IMR-90 (cell line): ENCODE results near the gene TRABD2A. TPM values are rescaled to one million over a fixed set of nuclear protein-coding genes. Genes with fewer than 3 reads are reported as not detected.
A peak's percentile ranks its signal among the peaks of the same experiment; 100 is the strongest.

ENCODE experiments used
- ATAC-seq: fragments of 200-7000 bp; cut with Tn5 transposase; 2 replicates; pipeline ENCODE4 v1.9.1; 2020; ENCODE audit warnings: low read depth, mild to moderate bottlenecking, moderate library complexity
- BruUV-seq: library from RNA; stranded (reverse); fragments of 400-500 nt; replicated peaks from 2 replicates; lab custom pipeline; 2021; lab: Mats Ljungman, UMichigan
- CTCF ChIA-PET: fragments of 300-600 bp; formaldehyde crosslinking; extraction: SDS; loops from one replicate; lab custom pipeline; 2021; ENCODE audit warnings: antibody characterized with exemption; lab: Yijun Ruan, JAX
- POLR2A ChIA-PET: fragments of 300-600 bp; sonication (Branson Sonifier 250); formaldehyde crosslinking; loops from one replicate; lab custom pipeline; 2022; ENCODE audit warnings: antibody characterized with exemption; ENCODE audit not compliant: unreplicated experiment; lab: Charles Lee
- DNase-seq: peaks from one replicate; pipeline ENCODE4 v3.0.0; 2013
- H2AFZ ChIP-seq: replicated peaks from 2 replicates; pipeline ENCODE3; 2013; ENCODE audit warnings: low read length, mild to moderate bottlenecking; ENCODE audit not compliant: poor library complexity
- H2AK5ac ChIP-seq: 2 replicates; pipeline ENCODE4 v1.6.1; 2013; ENCODE audit warnings: low read depth, low read length, inconsistent platforms
- H2AK9ac ChIP-seq: replicated peaks from 2 replicates; pipeline ENCODE3; 2013; ENCODE audit warnings: mild to moderate bottlenecking, low read depth, low read length, moderate library complexity; ENCODE audit not compliant: poor library complexity
- H2BK120ac ChIP-seq: 2 replicates; pipeline ENCODE4 v1.6.1; 2013; ENCODE audit warnings: low read depth, low read length, inconsistent platforms
- H2BK15ac ChIP-seq: 3 replicates; pipeline ENCODE4 v1.6.1; 2013; ENCODE audit warnings: low read depth, low read length, inconsistent platforms
- H2BK20ac ChIP-seq: 2 replicates; pipeline ENCODE4 v1.6.1; 2013; ENCODE audit warnings: low read depth, mild to moderate bottlenecking, inconsistent platforms, low read length, moderate library complexity
- H2BK5ac ChIP-seq: 2 replicates; pipeline ENCODE4 v1.6.1; 2013; ENCODE audit warnings: mild to moderate bottlenecking, low read depth, low read length, inconsistent platforms; ENCODE audit not compliant: poor library complexity, severe bottlenecking
- H3K14ac ChIP-seq: replicated peaks from 2 replicates; pipeline ENCODE4 v1.6.1; 2013; ENCODE audit warnings: low read depth, low read length, inconsistent platforms
- H3K18ac ChIP-seq: 2 replicates; pipeline ENCODE4 v1.6.1; 2013; ENCODE audit warnings: low read depth, low read length, control low read depth
- H3K23ac ChIP-seq: 2 replicates; pipeline ENCODE4 v1.6.1; 2013; ENCODE audit warnings: low read depth, low read length, inconsistent platforms
- H3K27ac ChIP-seq: 2 replicates; pipeline ENCODE4 v1.5.1; 2013; ENCODE audit warnings: mild to moderate bottlenecking, control low read depth, low read length; ENCODE audit not compliant: insufficient read depth
- H3K27me3 ChIP-seq: 2 replicates; pipeline ENCODE4 v1.6.1; 2013; ENCODE audit warnings: low read length; ENCODE audit not compliant: control insufficient read depth, insufficient read depth
- H3K36me3 ChIP-seq: 2 replicates; pipeline ENCODE4 v1.6.1; 2013; ENCODE audit warnings: low read length, mixed read lengths; ENCODE audit not compliant: control insufficient read depth, insufficient read depth
- H3K4ac ChIP-seq: 2 replicates; pipeline ENCODE4 v1.6.1; 2013; ENCODE audit warnings: low read depth, low read length, inconsistent platforms
- H3K4me1 ChIP-seq: 2 replicates; pipeline ENCODE4 v1.6.1; 2013; ENCODE audit warnings: low read length, mixed read lengths; ENCODE audit not compliant: control insufficient read depth, insufficient read depth
- H3K4me2 ChIP-seq: 2 replicates; pipeline ENCODE4 v1.6.1; 2013; ENCODE audit warnings: low read depth, mild to moderate bottlenecking, control low read depth, low read length, moderate library complexity
- H3K4me3 ChIP-seq: 2 replicates; pipeline ENCODE4 v1.5.1; 2013; ENCODE audit warnings: low read depth, mild to moderate bottlenecking, control low read depth, low read length, moderate library complexity; ENCODE audit not compliant: insufficient read depth
- H3K56ac ChIP-seq: 2 replicates; pipeline ENCODE4 v1.6.1; 2013; ENCODE audit warnings: low read length, inconsistent platforms; ENCODE audit not compliant: insufficient read depth; ENCODE audit errors: extremely low read depth
- H3K79me1 ChIP-seq, 2 experiments: 2 replicates each; pipeline ENCODE4 v1.6.1; 2013; ENCODE audit warnings: low read length in 2 of 2, inconsistent platforms in 1 of 2, low read depth in 1 of 2
- H3K9ac ChIP-seq: 2 replicates; pipeline ENCODE4 v1.6.1; 2013; ENCODE audit warnings: low read depth, low read length, control low read depth
- H3K9me1 ChIP-seq: 2 replicates; pipeline ENCODE4 v1.6.1; 2013; ENCODE audit warnings: low read length, inconsistent platforms; ENCODE audit not compliant: insufficient read depth
- H3K9me3 ChIP-seq: 2 replicates; pipeline ENCODE4 v1.6.1; 2013; ENCODE audit warnings: low read length; ENCODE audit not compliant: control insufficient read depth, insufficient read depth
- H4K20me1 ChIP-seq: 2 replicates; pipeline ENCODE4 v1.6.1; 2013; ENCODE audit warnings: low read length, inconsistent platforms; ENCODE audit not compliant: insufficient read depth
- H4K5ac ChIP-seq: 2 replicates; pipeline ENCODE4 v1.6.1; 2013; ENCODE audit warnings: mild to moderate bottlenecking, low read depth, low read length, control low read depth
- H4K8ac ChIP-seq, 2 experiments: 2 replicates each; pipeline ENCODE4 v1.6.1; 2013; ENCODE audit warnings: low read depth in 2 of 2, low read length in 2 of 2, control low read depth in 1 of 2, inconsistent platforms in 1 of 2
- H4K91ac ChIP-seq: 2 replicates; pipeline ENCODE4 v1.6.1; 2013; ENCODE audit warnings: low read depth, low read length, inconsistent platforms; ENCODE audit not compliant: insufficient read depth
- BHLHE40 ChIP-seq: fragments of 150-350 bp; IDR thresholded peaks from 2 replicates; pipeline ENCODE4 v1.6.1; 2016; ENCODE audit warnings: mild to moderate bottlenecking, low read depth, low read length
- CEBPB ChIP-seq: IDR thresholded peaks from 2 replicates; pipeline ENCODE4 v1.6.1; 2012; ENCODE audit warnings: low read depth, low read length, improper control_type of control experiment
- CHD1 ChIP-seq: IDR thresholded peaks from 2 replicates; pipeline ENCODE4 v1.6.1; 2012; ENCODE audit warnings: low read depth, low read length, improper control_type of control experiment
- FOS ChIP-seq: fragments of 150-350 bp; IDR thresholded peaks from 2 replicates; pipeline ENCODE4 v1.6.1; 2016; ENCODE audit warnings: low read depth, low read length
- MAFK ChIP-seq: IDR thresholded peaks from 2 replicates; pipeline ENCODE4 v1.6.1; 2012; ENCODE audit warnings: low read depth, low read length, improper control_type of control experiment
- MAZ ChIP-seq: IDR thresholded peaks from 2 replicates; pipeline ENCODE4 v1.6.1; 2012; ENCODE audit warnings: low read depth, mild to moderate bottlenecking, low read length, improper control_type of control experiment, moderate library complexity, borderline replicate concordance
- MXI1 ChIP-seq: IDR thresholded peaks from 2 replicates; pipeline ENCODE4 v1.6.1; 2012; ENCODE audit warnings: low read depth, mild to moderate bottlenecking, low read length, moderate library complexity, borderline replicate concordance
- NFE2L2 ChIP-seq: fragments of 150-350 bp; IDR thresholded peaks from 2 replicates; pipeline ENCODE4 v1.6.1; 2016; ENCODE audit warnings: low read depth, mild to moderate bottlenecking, low read length
- POLR2A ChIP-seq: IDR thresholded peaks from 2 replicates; pipeline ENCODE4 v1.6.1; 2012; ENCODE audit warnings: mild to moderate bottlenecking, low read depth, low read length
- RAD21 ChIP-seq: IDR thresholded peaks from 2 replicates; pipeline ENCODE4 v1.6.1; 2012; ENCODE audit warnings: low read length, improper control_type of control experiment
- RCOR1 ChIP-seq: IDR thresholded peaks from 2 replicates; pipeline ENCODE4 v1.6.1; 2012; ENCODE audit warnings: mild to moderate bottlenecking, low read length, improper control_type of control experiment; ENCODE audit not compliant: insufficient replicate concordance
- RFX5 ChIP-seq: IDR thresholded peaks from 2 replicates; pipeline ENCODE4 v1.8.0; 2012; ENCODE audit warnings: low read depth, mild to moderate bottlenecking, low read length, moderate library complexity
- SMC3 ChIP-seq: fragments of 150-350 bp; IDR thresholded peaks from 2 replicates; pipeline ENCODE4 v1.6.1; 2016; ENCODE audit warnings: low read depth, mild to moderate bottlenecking, antibody characterized with exemption, low read length, moderate library complexity
- WGBS, 2 experiments: methylation state at CpG; one replicate each; pipeline versions ENCODE4 v1.1.5 to v1.1.7; 2013; ENCODE audit warnings: missing lambda C conversion rate in 2 of 2; ENCODE audit not compliant: insufficient read length in 1 of 2; ENCODE audit errors: extremely low coverage in 2 of 2; 5-methylcytosine and 5-hydroxymethylcytosine counted together
- dilution Hi-C: fragments of 300-500 bp; cut with HindIII; formaldehyde crosslinking; loops from one replicate; pipeline ENCODE4 v1.14.3; 2018; ENCODE audit warnings: low sequenced_read_pairs; ENCODE audit not compliant: unreplicated experiment
- in situ Hi-C: fragments of 300-500 bp; cut with MboI; formaldehyde crosslinking; loops from 3 replicates; pipeline ENCODE4 v1.14.3; 2019; ENCODE audit warnings: low sequenced_read_pairs, inconsistent platforms, mixed read lengths
- intact Hi-C: fragments of 100-400 bp; cut with micrococcal nuclease; formaldehyde crosslinking; loops from 2 replicates; pipeline ENCODE4 v1.10.0; 2022
- polyA plus RNA-seq, 3 experiments: library from polyadenylated mRNA; depleted of rRNA; stranded (reverse); fragments of >200 nt; gene quantifications; 2 replicates each; pipeline ENCODE4 v1.2.3, GENCODE V29; 2012; ENCODE audit warnings: low replicate concordance in 1 of 3
- total RNA-seq: library from RNA; depleted of rRNA; stranded (reverse); fragments of >200 nt; gene quantifications from 2 replicates; pipeline ENCODE4 v1.2.3, GENCODE V29; 2012
- TF ChIP-seq, protein P1 (sequence below): conservative IDR thresholded peaks from 2 replicates; pipeline ENCODE4 v1.5.1; 2012; ENCODE audit warnings: mild to moderate bottlenecking, low read depth, low read length, improper control_type of control experiment
- TF ChIP-seq, protein P2 (sequence below): fragments of 150-350 bp; IDR thresholded peaks from 2 replicates; pipeline ENCODE4 v1.6.1; 2016; ENCODE audit warnings: low read depth, mild to moderate bottlenecking, low read length, moderate library complexity, borderline replicate concordance
- TF ChIP-seq, protein P3 (sequence below): fragments of 150-350 bp; IDR thresholded peaks from 2 replicates; pipeline ENCODE4 v1.6.1; 2017; ENCODE audit warnings: mild to moderate bottlenecking, antibody characterized with exemption, low read length, low read depth

The TRABD2A gene
- total and polyA plus RNA-seq, 2 of the 4 experiments (the other 2 are of a cell fraction) = 17.6 to 20.3 TPM

DNA sequence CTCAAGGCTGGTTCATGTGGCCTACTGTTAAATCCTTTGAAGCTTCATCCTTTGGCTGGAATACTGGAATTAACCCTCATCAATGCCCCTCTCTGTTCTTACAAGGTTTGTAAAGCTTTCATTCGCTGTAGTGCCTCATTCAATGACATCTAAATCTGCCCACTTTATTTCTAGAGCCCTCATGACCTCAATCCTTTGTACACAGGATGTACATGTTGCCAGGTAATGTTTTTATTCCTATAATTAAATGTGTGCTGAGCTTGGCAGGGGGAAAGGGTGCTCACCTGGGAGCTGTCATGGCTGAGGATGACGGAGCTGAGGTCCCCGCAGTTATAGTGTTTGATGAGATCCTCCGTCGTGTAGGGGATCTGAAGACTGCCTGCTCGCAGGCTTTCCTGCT, 39.3 kb downstream of the TRABD2A start:
- Histone ChIP-seq H3K4me3 (no peak overlapping the region), H3K27ac (no peak overlapping the region), H3K9me1 (peaks cover 28% of the 10 kb centered on the region), H3K18ac (no peak overlapping the region), H3K36me3 (peaks cover 3% of the 10 kb centered on the region), H3K9me3 (no peaks in the 10 kb centered on the region), H3K79me1 (peaks cover 26 to 32% of the 10 kb centered on the region in 2 experiments), H3K4me1 (peaks cover 23% of the 10 kb centered on the region), H2BK20ac (no peak overlapping the region), H2BK120ac (no peak overlapping the region), H2BK5ac (no peak overlapping the region), H2AFZ (no peak overlapping the region), H3K4me2 (no peak overlapping the region), H3K23ac (no peak overlapping the region), H3K27me3 (no peaks in the 10 kb centered on the region), H4K91ac (no peak overlapping the region), H3K56ac (no peak overlapping the region), H3K9ac (no peak overlapping the region), H4K20me1 (no peaks in the 10 kb centered on the region), H3K4ac (no peak overlapping the region), H4K8ac (no peak overlapping the region), H3K14ac (0 out of 2 replicates have a peak overlapping the region, but pooled peaks have one; percentile 22), H4K5ac (no peak overlapping the region), H2AK5ac (0 out of 2 replicates have a peak overlapping the region, but pooled peaks have one; percentile 49), H2BK15ac (0 out of 3 replicates have a peak overlapping the region, but pooled peaks have one; percentile 66), H2AK9ac (peak overlapping the region; percentile 45)
- no peak for DNase-seq
- TF ChIP-seq CEBPB = no peak
- TF ChIP-seq, protein P1, sequence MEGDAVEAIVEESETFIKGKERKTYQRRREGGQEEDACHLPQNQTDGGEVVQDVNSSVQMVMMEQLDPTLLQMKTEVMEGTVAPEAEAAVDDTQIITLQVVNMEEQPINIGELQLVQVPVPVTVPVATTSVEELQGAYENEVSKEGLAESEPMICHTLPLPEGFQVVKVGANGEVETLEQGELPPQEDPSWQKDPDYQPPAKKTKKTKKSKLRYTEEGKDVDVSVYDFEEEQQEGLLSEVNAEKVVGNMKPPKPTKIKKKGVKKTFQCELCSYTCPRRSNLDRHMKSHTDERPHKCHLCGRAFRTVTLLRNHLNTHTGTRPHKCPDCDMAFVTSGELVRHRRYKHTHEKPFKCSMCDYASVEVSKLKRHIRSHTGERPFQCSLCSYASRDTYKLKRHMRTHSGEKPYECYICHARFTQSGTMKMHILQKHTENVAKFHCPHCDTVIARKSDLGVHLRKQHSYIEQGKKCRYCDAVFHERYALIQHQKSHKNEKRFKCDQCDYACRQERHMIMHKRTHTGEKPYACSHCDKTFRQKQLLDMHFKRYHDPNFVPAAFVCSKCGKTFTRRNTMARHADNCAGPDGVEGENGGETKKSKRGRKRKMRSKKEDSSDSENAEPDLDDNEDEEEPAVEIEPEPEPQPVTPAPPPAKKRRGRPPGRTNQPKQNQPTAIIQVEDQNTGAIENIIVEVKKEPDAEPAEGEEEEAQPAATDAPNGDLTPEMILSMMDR = no peak
- TF ChIP-seq, protein P2, sequence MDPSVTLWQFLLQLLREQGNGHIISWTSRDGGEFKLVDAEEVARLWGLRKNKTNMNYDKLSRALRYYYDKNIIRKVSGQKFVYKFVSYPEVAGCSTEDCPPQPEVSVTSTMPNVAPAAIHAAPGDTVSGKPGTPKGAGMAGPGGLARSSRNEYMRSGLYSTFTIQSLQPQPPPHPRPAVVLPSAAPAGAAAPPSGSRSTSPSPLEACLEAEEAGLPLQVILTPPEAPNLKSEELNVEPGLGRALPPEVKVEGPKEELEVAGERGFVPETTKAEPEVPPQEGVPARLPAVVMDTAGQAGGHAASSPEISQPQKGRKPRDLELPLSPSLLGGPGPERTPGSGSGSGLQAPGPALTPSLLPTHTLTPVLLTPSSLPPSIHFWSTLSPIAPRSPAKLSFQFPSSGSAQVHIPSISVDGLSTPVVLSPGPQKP = no peak
- no peak for TF ChIP-seq MXI1
- TF ChIP-seq MAFK = no peak
- TF ChIP-seq CHD1 = no peak
- TF ChIP-seq SMC3 = no peak
- no peak for TF ChIP-seq NFE2L2
- TF ChIP-seq, protein P3, sequence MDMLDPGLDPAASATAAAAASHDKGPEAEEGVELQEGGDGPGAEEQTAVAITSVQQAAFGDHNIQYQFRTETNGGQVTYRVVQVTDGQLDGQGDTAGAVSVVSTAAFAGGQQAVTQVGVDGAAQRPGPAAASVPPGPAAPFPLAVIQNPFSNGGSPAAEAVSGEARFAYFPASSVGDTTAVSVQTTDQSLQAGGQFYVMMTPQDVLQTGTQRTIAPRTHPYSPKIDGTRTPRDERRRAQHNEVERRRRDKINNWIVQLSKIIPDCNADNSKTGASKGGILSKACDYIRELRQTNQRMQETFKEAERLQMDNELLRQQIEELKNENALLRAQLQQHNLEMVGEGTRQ = no peak
- no peak for TF ChIP-seq BHLHE40
- TF ChIP-seq FOS = no peak
- no peak for TF ChIP-seq RCOR1
- no peak for TF ChIP-seq RFX5
- TF ChIP-seq RAD21 = no peak
- TF ChIP-seq MAZ = no peak
- TF ChIP-seq POLR2A = no peak
- ChIA-PET CTCF (interaction anchor here (1.6 kb wide), 1 partner anchor 84 kb away, joined by 5 read pairs; no protein-coding TSS in a partner anchor), POLR2A (no interaction called here)
- no TSS peak for BruUV-seq
- in situ Hi-C loops = no loop called here
- intact Hi-C loops = no loop called here
- ATAC-seq = no peak
- 100% methylated on average over 2 of the region's 6 CpGs; no CpG with 5 or more reads in 1 of the 2 experiments for WGBS, 2 experiments
- dilution Hi-C loops = no loop called here
